ENCODE data around the gene SEC61B.
A peak's percentile ranks its signal among the peaks of the same experiment; 100 is the strongest.

Gene SEC61B

GRCh38 chr9:99221621-99222415 lies at the start of gene SEC61B, which contains the start of gene ALG2:
TSS of gene SEC61B (plus strand) at chr9:99222282. CDS start at chr9:99222364, 82 bp downstream.
TSS of gene ALG2 (minus strand) at chr9:99221942. CDS start at chr9:99221894, 48 bp downstream.
- TF ChIP-seq CTCF (IDR thresholded peaks at IDR 0.05; ENCODE audit: low read depth, low read length): no peak; the same call in 1 of the 2 replicates
- DNase-seq (ENCODE audit: extremely low read depth, low read depth): peak; percentile 92

- TF ChIP-seq CTCF (IDR thresholded peaks at IDR 0.05; ENCODE audit: low read depth, low read length): no peak
- no peak for DNase-seq (ENCODE audit: extremely low read depth, low read depth)
Observed at GRCh38 chr9:99173570-99174504, 48.2 kb upstream of the SEC61B start.

GRCh38 chr9:99176527-99177013 lies 45.5 kb upstream of the SEC61B start:
- DNase-seq (ENCODE audit: extremely low read depth, low read depth): no peak
- no peak for TF ChIP-seq CTCF (IDR thresholded peaks at IDR 0.05; ENCODE audit: low read depth, low read length)

GRCh38 chr9:99177576-99178366 lies 44.3 kb upstream of the SEC61B start:
- no peak for TF ChIP-seq CTCF (IDR thresholded peaks at IDR 0.05; ENCODE audit: low read depth, low read length)
- no peak for DNase-seq (ENCODE audit: extremely low read depth, low read depth)

- no peak for DNase-seq (ENCODE audit: extremely low read depth, low read depth)
- no peak for TF ChIP-seq CTCF (IDR thresholded peaks at IDR 0.05; ENCODE audit: low read depth, low read length)
Observed at GRCh38 chr9:99178912-99179872, 42.9 kb upstream of the SEC61B start.

- TF ChIP-seq CTCF (IDR thresholded peaks at IDR 0.05; ENCODE audit: low read depth, low read length): no peak
Observed at GRCh38 chr9:99180199-99180598, 41.9 kb upstream of the SEC61B start.

More at GRCh38 chr9:99180199-99180598, 41.9 kb upstream of the SEC61B start:
- no peak for DNase-seq (ENCODE audit: extremely low read depth, low read depth)
